Ecto neural progenitor cell (in vitro differentiated cells): ENCODE results near the gene NOC3L.
"Not testable (repeated sequence)": the region's sequence is repeated elsewhere in the genome, so short reads cannot be mapped to it uniquely, and the experiment has no call there.

ENCODE experiments used
- DNase-seq: peaks from one replicate; pipeline ENCODE4 v3.0.0-alpha.2; 2018; ENCODE audit warnings: low spot score

Gene NOC3L

GRCh38 chr10:94362360-94363250, at the start of gene NOC3L:
NOC3L (minus strand) TSS chr10:94362939; CDS start chr10:94362838, 101 bp downstream.
- DNase-seq: peak; percentile 97

DNA sequence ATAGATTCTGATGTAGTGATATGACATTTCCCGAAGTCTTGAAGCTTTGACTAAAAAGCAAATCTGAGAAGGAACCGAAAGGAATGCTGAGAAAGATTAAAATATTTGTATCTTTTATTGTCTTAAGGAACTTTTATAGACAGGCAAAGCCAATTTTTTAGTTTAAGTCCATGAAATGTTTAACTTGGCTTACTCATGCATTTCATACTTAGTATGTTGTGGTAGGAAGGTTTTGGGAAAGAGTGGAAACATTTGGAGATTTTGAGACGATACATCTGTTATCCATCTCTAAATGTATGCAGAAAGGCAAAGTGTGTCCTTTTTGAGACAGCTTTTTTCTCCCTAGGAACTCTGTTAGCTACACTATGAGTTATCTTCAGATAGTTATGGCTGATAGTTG, 49.7 kb upstream of the NOC3L start:
- DNase-seq: no peak

DNA sequence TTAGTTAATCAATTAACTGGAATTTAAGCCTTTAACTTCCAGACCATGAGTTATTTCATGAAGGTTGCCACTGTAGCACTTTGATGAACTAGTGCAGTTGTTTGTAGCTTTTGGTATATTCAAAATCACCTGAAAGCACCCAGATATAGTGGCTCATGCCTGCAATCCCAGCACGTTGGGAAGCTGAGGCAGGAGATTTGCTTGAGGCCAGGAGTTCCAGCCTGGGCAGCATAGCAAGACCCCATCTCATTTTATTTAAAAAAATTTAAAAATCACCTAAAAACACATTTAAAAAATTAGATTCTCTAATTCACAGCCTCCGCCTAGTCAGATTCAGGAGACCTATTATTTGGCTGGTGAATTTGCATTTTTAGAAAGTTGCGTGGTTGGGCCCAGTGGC, 48.6 kb upstream of the NOC3L start:
- no peak for DNase-seq

DNA sequence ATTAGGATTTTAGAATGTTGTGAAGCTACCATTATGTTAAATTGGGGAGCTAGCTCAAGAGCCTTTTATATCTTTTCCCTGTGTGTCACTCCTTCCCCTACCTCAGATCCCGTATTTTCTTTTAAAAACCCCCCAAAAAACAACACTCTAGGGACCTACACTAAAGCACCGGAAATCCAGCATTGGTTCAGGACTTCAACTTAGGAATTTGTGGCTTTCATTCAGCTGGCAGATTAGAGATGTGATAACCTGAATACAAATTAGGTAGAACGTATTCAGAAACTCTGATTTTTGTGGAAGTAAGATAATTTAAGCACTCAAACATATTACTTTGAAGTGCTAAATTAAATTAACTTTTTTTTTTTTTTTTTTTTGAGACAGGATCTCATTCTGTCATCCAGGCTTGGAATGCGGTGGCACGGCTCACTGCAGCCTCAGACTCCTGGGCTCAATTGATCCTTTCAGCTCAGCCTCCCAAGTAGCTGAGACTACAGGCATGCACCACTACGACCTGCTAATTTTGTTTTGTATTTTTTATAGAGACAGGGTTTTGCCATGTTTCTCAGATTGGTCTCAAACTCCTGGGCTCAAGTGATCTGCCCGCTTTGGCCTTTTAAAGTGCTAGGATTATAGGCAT, 46.4 kb upstream of the NOC3L start:
- no peak for DNase-seq

- no peak for DNase-seq
Measured at GRCh38 chr10:94407668-94408067, 44.9 kb upstream of the NOC3L start.

DNA sequence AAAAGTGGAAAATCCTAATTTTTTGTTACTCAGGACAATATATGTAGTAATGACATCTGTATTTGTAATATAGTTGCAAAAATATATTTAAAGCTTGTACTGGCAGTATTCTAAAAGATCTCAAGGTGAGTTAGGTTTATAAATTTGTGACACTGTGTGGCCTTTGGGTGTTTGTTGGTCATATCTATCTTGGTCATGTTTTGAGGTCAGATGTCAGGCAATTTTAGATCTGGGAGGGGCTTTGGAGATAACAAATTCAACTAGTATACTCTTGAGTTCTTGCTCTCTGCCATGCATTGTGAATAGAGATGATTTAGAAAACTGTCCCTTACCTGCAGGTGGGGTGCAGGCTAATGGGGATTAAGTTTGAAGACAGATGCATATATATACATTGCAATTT, 42.7 kb upstream of the NOC3L start:
- no peak for DNase-seq

- DNase-seq: peak; percentile 69
Measured at GRCh38 chr10:94403380-94404213, 40.9 kb upstream of the NOC3L start.

GRCh38 chr10:94402843-94403379, 40.2 kb upstream of the NOC3L start:
- peak; percentile 67 for DNase-seq

GRCh38 chr10:94402204-94402842, 39.6 kb upstream of the NOC3L start, which contains the start of gene TBC1D12:
TBC1D12 (plus strand) TSS chr10:94402541; CDS start chr10:94402614, 73 bp downstream.
- DNase-seq: peak; percentile 95

DNA sequence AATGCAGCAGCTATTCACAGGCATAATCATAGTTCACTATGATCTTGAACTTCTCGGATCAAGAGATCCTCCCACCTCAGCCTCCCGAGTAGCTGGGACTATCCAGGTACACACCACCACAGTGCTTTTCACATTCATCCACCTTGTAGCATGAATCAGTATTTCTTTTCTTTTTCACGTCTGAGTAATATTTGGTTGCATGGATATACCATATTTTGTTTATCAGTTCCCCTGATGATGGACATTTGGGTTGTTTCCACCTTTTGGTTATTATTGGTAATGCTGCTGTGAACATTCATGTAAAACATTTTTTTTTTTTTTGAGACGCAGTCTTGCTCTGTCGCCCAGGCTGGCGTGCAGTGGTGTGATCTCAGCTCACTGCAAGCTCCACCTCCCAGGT, 36.0 kb upstream of the NOC3L start:
- no peak for DNase-seq

DNA sequence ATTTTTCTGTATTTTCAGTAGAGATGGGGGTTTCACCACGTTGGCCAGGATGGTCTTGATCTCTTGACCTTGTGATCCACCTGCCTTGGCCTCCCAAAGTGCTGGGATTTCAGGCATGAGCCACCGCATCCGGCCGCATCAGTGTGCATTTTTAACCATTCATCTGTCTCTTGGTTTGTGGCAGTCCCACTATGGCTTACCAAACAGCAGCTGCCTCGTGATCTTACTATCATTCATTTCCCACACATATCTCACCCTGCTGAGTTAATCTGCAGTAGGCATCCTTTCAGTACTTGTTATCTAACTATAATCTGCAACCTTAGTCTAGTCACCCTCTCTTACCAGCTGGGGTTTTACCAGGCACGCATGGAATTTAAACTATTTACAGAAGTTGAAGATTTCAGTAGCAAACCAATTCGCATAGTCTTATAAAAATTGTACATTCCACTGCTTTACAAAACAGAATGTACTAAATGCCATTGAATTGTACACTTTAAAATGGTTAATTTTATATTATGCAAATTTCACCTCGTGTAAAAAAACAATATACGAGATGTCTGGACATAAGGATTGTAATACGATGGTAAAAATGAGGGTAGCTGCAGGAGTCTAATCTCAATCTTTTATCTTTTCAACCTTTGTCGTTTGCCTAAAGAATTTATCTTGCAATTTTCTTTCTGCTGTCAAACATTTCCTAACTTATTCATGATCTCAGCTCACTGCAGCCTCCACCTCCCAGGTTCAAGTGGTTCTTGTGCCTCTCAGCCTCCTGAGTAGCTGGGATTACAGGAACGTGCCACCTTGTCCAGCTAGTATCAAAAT, 35.0 kb upstream of the NOC3L start:
- no peak for DNase-seq

DNA sequence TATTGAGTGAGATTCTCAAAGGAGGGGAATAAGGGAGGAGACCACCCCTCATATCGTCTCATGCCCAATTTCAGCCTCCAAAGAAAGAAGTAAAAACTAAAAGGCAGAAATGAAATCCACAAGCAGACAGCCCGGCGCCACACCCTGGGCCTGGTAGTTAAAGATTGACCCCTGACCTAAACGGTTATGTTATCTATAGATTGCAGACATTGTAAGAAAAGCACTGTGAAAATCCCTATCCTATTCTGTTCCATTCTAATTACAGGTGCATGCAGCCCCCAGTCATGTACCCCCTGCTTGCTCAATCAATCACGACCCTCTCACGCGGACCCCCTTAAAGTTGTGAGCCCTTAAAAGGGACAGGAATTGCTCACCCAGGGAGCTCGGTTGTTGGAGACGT, 29.4 kb upstream of the NOC3L start:
- not testable (repeated sequence) for DNase-seq

- not testable (repeated sequence) for DNase-seq
Measured at GRCh38 chr10:94385733-94386132, 23.0 kb upstream of the NOC3L start.

GRCh38 chr10:94383530-94383929, 20.8 kb upstream of the NOC3L start:
- DNase-seq: no peak

GRCh38 chr10:94376865-94377264, 14.1 kb upstream of the NOC3L start:
- no peak for DNase-seq

GRCh38 chr10:94375374-94375773, 12.6 kb upstream of the NOC3L start:
- DNase-seq: no peak

- DNase-seq: no peak
Measured at GRCh38 chr10:94370501-94370900, 7.8 kb upstream of the NOC3L start.

- DNase-seq: no peak
Measured at GRCh38 chr10:94366382-94366781, 3.6 kb upstream of the NOC3L start.

DNA sequence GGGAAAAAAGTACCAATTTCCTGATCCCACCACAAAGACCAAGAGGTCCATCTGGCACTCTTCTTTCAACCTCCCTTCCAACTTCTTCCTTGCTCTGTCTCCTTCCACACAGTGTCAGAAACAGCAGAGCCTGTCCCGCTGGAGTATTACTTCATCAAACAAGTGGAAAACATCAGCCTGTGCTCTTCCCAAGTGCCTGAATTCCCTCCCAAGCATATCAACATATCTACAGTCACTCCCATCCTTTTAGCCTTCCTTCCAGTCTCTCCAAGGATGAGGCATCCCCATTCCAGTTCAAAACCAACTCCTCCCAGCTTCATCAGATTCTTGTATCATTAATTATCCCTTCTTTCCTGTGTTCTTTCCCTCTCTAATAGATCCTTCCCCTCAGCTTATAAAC, 1.7 kb upstream of the NOC3L start:
- DNase-seq: no peak

GRCh38 chr10:94363251-94363565, 469 bp upstream of the NOC3L start:
- DNase-seq: no peak
